Memory B cell (primary cell): ENCODE results near the gene TULP3.
"Not testable (repeated sequence)": the region's sequence is repeated elsewhere in the genome, so short reads cannot be mapped to it uniquely, and the experiment has no call there.

ENCODE experiments used
- ATAC-seq: fragments of 150-1000 bp; cut with Tn5 transposase; 2 replicates; pipeline ENCODE4 v1.10.0; 2021; ENCODE audit warnings: low read depth, mild to moderate bottlenecking, moderate library complexity
- DNase-seq, 2 donors: peaks; one replicate each; pipeline ENCODE4 v3.0.0; 2022; ENCODE audit warnings: low spot score in 2 of 2
- H3K27ac Mint-ChIP-seq: one replicate; pipeline ENCODE4 v1.8.0; 2022; ENCODE audit warnings: mild to moderate bottlenecking, moderate library complexity, mixed read lengths
- H3K27me3 Mint-ChIP-seq: one replicate; pipeline ENCODE4 v1.8.0; 2022; ENCODE audit warnings: mixed read lengths
- H3K36me3 Mint-ChIP-seq: one replicate; pipeline ENCODE4 v1.8.0; 2022; ENCODE audit warnings: mild to moderate bottlenecking, mixed read lengths
- H3K4me1 Mint-ChIP-seq: one replicate; pipeline ENCODE4 v1.8.0; 2022; ENCODE audit warnings: mixed read lengths
- H3K4me3 Mint-ChIP-seq: one replicate; pipeline ENCODE4 v1.8.0; 2022; ENCODE audit warnings: mild to moderate bottlenecking, moderate library complexity, mixed read lengths
- H3K9me3 Mint-ChIP-seq: one replicate; pipeline ENCODE4 v1.8.0; 2022; ENCODE audit warnings: mixed read lengths

The TULP3 gene

GRCh38 chr12:2858944-2859421 is 31.7 kb upstream of the TULP3 start:
- Mint-ChIP-seq H3K27me3 (no peaks in the 10 kb centered on the region), H3K9me3 (no peaks in the 10 kb centered on the region)
- ATAC-seq, result no peak

GRCh38 chr12:2860170-2860569 is 30.5 kb upstream of the TULP3 start:
- Mint-ChIP-seq H3K4me1 (no peaks in the 10 kb centered on the region), H3K36me3 (peaks cover 9% of the 10 kb centered on the region), H3K27me3 (no peaks in the 10 kb centered on the region), H3K27ac (no peak overlapping the region), H3K9me3 (no peaks in the 10 kb centered on the region), H3K4me3 (no peak overlapping the region)
- ATAC-seq (no peak), DNase-seq (no peak)

More at GRCh38 chr12:2858944-2859421, 31.7 kb upstream of the TULP3 start:
- Mint-ChIP-seq H3K27ac (no peak overlapping the region), H3K4me1 (no peaks in the 10 kb centered on the region), H3K4me3 (no peak overlapping the region), H3K36me3 (peaks cover 6% of the 10 kb centered on the region)
- no peak for DNase-seq

GRCh38 chr12:2862876-2863275 is 27.8 kb upstream of the TULP3 start:
- no peak overlapping the region for H3K4me3 Mint-ChIP-seq
- H3K9me3 Mint-ChIP-seq, result no peaks in the 10 kb centered on the region
- H3K27me3 Mint-ChIP-seq, result no peaks in the 10 kb centered on the region
- ATAC-seq (no peak), DNase-seq (no peak)
- H3K27ac Mint-ChIP-seq, result no peak overlapping the region
- peaks cover 7% of the 10 kb centered on the region for H3K36me3 Mint-ChIP-seq
- H3K4me1 Mint-ChIP-seq, result no peaks in the 10 kb centered on the region

GRCh38 chr12:2863402-2863801 is 27.3 kb upstream of the TULP3 start:
- DNase-seq, H3K4me1 Mint-ChIP-seq, H3K27ac Mint-ChIP-seq, H3K9me3 Mint-ChIP-seq, H3K4me3 Mint-ChIP-seq, H3K36me3 Mint-ChIP-seq, H3K27me3 Mint-ChIP-seq, ATAC-seq: not testable (repeated sequence)

- ATAC-seq, result no peak
- Mint-ChIP-seq H3K4me3 (no peak overlapping the region), H3K27ac (no peak overlapping the region), H3K36me3 (peaks cover 7% of the 10 kb centered on the region), H3K27me3 (no peaks in the 10 kb centered on the region), H3K9me3 (no peaks in the 10 kb centered on the region), H3K4me1 (no peaks in the 10 kb centered on the region)
- DNase-seq, result no peak
Observed at GRCh38 chr12:2864198-2864597, 26.5 kb upstream of the TULP3 start.

GRCh38 chr12:2868986-2869632 is 21.6 kb upstream of the TULP3 start:
- H3K27me3 Mint-ChIP-seq, H3K27ac Mint-ChIP-seq, ATAC-seq, H3K9me3 Mint-ChIP-seq, DNase-seq, H3K4me3 Mint-ChIP-seq, H3K4me1 Mint-ChIP-seq, H3K36me3 Mint-ChIP-seq: not testable (repeated sequence)

GRCh38 chr12:2876431-2877046 is 14.2 kb upstream of the TULP3 start:
- no peaks in the 10 kb centered on the region for H3K27me3 Mint-ChIP-seq
- peaks cover 17% of the 10 kb centered on the region for H3K4me1 Mint-ChIP-seq
- peak; percentile 34 for ATAC-seq
- no peak for DNase-seq
- H3K36me3 Mint-ChIP-seq, result peaks cover 5% of the 10 kb centered on the region
- H3K9me3 Mint-ChIP-seq, result no peaks in the 10 kb centered on the region
- peak overlapping the region; percentile 90 for H3K27ac Mint-ChIP-seq
- peak overlapping the region; percentile 79 for H3K4me3 Mint-ChIP-seq

GRCh38 chr12:2877047-2877952 is 13.4 kb upstream of the TULP3 start, which contains the start of the genes FOXM1 and RHNO1:
TSS of gene FOXM1 (minus strand) at chr12:2877174. CDS start at chr12:2874478, 2,696 bp downstream.
TSS of gene RHNO1 (plus strand) at chr12:2877223. CDS start at chr12:2885367, 8,144 bp downstream.
- H3K9me3 Mint-ChIP-seq, result no peaks in the 10 kb centered on the region
- peak within 1 kb of the TSS; percentile 98 for H3K4me3 Mint-ChIP-seq
- H3K4me1 Mint-ChIP-seq, result peaks cover 20% of the 10 kb centered on the region
- peaks cover 5% of the 10 kb centered on the region for H3K36me3 Mint-ChIP-seq
- peak; percentile 86 to 92 for DNase-seq
- peak within 1 kb of the TSS; percentile 90 for H3K27ac Mint-ChIP-seq
- H3K27me3 Mint-ChIP-seq, result no peaks in the 10 kb centered on the region
- peak; percentile 76 for ATAC-seq

GRCh38 chr12:2877953-2878732 is 12.5 kb upstream of the TULP3 start:
- ATAC-seq, result peak; percentile 70
- Mint-ChIP-seq H3K36me3 (peaks cover 5% of the 10 kb centered on the region), H3K9me3 (no peaks in the 10 kb centered on the region), H3K4me3 (peak overlapping the region; percentile 98), H3K27me3 (no peaks in the 10 kb centered on the region), H3K27ac (peak overlapping the region; percentile 90), H3K4me1 (peaks cover 20% of the 10 kb centered on the region)
- DNase-seq, result peak; percentile 29 to 32

GRCh38 chr12:2879853-2880252 is 10.8 kb upstream of the TULP3 start:
- Mint-ChIP-seq H3K4me1 (peaks cover 23% of the 10 kb centered on the region), H3K27ac (peak overlapping the region; percentile 14), H3K9me3 (no peaks in the 10 kb centered on the region), H3K36me3 (peaks cover 8% of the 10 kb centered on the region), H3K4me3 (no peak overlapping the region), H3K27me3 (no peaks in the 10 kb centered on the region)
- DNase-seq, result no peak
- no peak for ATAC-seq

- DNase-seq, result no peak
- H3K27me3 Mint-ChIP-seq, result no peaks in the 10 kb centered on the region
- H3K27ac Mint-ChIP-seq, result peak overlapping the region; percentile 76
- H3K9me3 Mint-ChIP-seq, result no peaks in the 10 kb centered on the region
- peaks cover 14% of the 10 kb centered on the region for H3K36me3 Mint-ChIP-seq
- ATAC-seq, result no peak
- H3K4me3 Mint-ChIP-seq, result no peak overlapping the region
- H3K4me1 Mint-ChIP-seq, result peaks cover 15% of the 10 kb centered on the region
Observed at GRCh38 chr12:2884810-2885209, 5.9 kb upstream of the TULP3 start.

- Mint-ChIP-seq H3K4me3 (no peak overlapping the region), H3K27ac (no peak overlapping the region), H3K36me3 (peaks cover 14% of the 10 kb centered on the region), H3K9me3 (no peaks in the 10 kb centered on the region), H3K4me1 (peaks cover 18% of the 10 kb centered on the region), H3K27me3 (no peaks in the 10 kb centered on the region)
- ATAC-seq (no peak), DNase-seq (no peak)
Observed at GRCh38 chr12:2886768-2887450, 3.8 kb upstream of the TULP3 start.

GRCh38 chr12:2890001-2890387 is 697 bp upstream of the TULP3 start:
- no peaks in the 10 kb centered on the region for H3K27me3 Mint-ChIP-seq
- peak overlapping the region; percentile 94 for H3K4me3 Mint-ChIP-seq
- no peak for ATAC-seq
- peaks cover 15% of the 10 kb centered on the region for H3K4me1 Mint-ChIP-seq
- peak overlapping the region; percentile 88 for H3K27ac Mint-ChIP-seq
- no peak for DNase-seq
- peaks cover 9% of the 10 kb centered on the region for H3K36me3 Mint-ChIP-seq
- H3K9me3 Mint-ChIP-seq, result no peaks in the 10 kb centered on the region
